Activated T-cell treated with anti-CD3 and anti-CD28 coated beads, Interleukin-2, amount 50 U/mL, for 72 hours (primary cell): ENCODE data around the gene CENPO. TPM values are rescaled to one million over a fixed set of nuclear protein-coding genes. Genes with fewer than 3 reads are reported as not detected.

Source experiments
- ATAC-seq, 2 donors: fragments of 150-1000 bp; cut with Tn5 transposase; replicated peaks in 1 of 2; 2 replicates each; pipeline ENCODE4 v1.10.0; 2021; ENCODE audit warnings: moderate library complexity in 2 of 2, mild to moderate bottlenecking in 1 of 2
- DNase-seq, 2 donors: peaks; one replicate each; pipeline ENCODE4 v3.0.0; 2021 to 2022; ENCODE audit warnings: mixed read lengths in 1 of 2
- H3K27ac Mint-ChIP-seq: one replicate; pipeline ENCODE4 v1.8.0; 2022; ENCODE audit warnings: mild to moderate bottlenecking, moderate library complexity, mixed read lengths
- H3K27me3 Mint-ChIP-seq: one replicate; pipeline ENCODE4 v1.8.0; 2022; ENCODE audit warnings: low read depth, mixed read lengths
- H3K36me3 Mint-ChIP-seq, 2 donors: one replicate each; pipeline ENCODE4 v1.8.0; 2022; ENCODE audit warnings: mixed read lengths in 2 of 2, mild to moderate bottlenecking in 1 of 2; ENCODE audit not compliant: insufficient read depth in 2 of 2
- H3K4me1 Mint-ChIP-seq: one replicate; pipeline ENCODE4 v1.8.0; 2022; ENCODE audit warnings: low read depth, mixed read lengths
- H3K4me3 Mint-ChIP-seq, 2 donors: one replicate each; pipeline ENCODE4 v1.8.0; 2022; ENCODE audit warnings: mild to moderate bottlenecking in 2 of 2, mixed read lengths in 2 of 2, moderate library complexity in 2 of 2
- H3K9me3 Mint-ChIP-seq, 2 donors: one replicate each; pipeline ENCODE4 v1.8.0; 2022; ENCODE audit warnings: mixed read lengths in 2 of 2
- total RNA-seq, 2 donors: library from RNA; stranded (reverse); gene quantifications; one replicate each; pipeline ENCODE4 v1.2.3, GENCODE V29; 2022

The CENPO gene
- total RNA-seq, 2 donors from 2014 or later, result 38.6 to 44.1 TPM

DNA sequence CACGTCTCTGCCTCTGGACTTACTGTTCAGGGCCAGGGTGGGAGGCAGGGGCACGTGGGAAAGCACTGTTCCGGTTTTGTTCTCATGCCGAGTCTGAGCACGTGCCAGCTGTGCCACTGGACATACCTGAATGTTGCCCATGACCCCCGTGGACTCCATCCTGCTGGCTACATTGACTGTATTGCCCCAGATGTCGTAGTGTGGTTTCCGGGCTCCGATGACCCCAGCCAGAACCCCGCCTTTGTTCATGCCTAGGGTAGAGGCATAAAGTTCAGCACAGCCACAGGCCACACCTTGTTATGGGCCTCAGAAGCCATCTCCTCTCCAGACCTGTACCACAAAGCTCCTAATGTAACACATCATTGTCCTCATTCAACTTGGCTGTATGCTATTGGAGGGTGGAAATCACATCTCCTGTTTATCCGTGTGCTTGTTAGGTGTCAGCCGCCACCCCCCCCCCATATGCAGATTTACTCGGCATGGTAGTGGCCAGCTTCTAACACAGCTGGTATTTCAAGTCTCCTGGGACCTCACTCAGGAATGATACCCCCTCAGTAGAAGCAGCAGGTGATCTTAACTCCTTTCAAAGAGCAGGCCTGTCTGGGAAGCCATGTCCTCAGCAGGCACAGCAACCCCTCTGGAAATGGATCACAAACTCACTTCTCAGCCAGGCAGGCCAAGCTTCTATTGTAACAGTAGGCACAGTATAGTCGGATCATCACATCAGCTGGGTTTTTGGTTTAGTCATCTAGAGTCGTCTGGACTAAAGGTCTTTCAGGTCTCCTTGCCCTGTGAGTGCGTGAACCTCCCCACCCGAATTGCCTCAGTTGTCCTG lies 27.6 kb downstream of the CENPO start:
- H3K4me3 Mint-ChIP-seq, result no peak overlapping the region
- DNase-seq, result no peak
- H3K9me3 Mint-ChIP-seq, result no peaks in the 10 kb centered on the region
- H3K27me3 Mint-ChIP-seq, result no peaks in the 10 kb centered on the region
- H3K27ac Mint-ChIP-seq, result no peak overlapping the region
- peaks cover 6 to 32% of the 10 kb centered on the region in 2 donors for H3K36me3 Mint-ChIP-seq
- peaks cover 5% of the 10 kb centered on the region for H3K4me1 Mint-ChIP-seq
- ATAC-seq, result no peak

DNA sequence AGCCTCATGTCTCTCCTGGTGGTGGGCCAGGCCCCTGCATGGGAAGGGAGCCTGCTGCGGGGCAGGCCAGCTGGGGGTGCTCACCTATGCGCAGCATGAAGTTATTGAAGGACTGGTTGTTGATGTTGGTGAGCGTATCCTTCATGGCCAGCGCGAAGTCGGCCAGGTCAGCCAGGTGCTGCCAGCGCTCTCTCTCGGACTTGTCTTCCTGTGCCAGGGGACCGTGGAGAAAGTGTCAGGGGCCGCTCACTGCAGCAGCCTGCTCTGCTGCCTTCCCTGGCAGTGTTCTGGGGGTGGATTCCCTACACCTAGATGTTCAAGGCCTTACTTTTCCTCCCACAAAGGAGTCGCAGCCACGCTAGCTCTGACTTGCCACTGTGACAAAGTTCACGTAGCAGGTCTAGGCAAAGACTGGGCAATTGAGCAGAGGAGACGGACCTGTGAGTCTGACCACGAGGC lies 28.2 kb downstream of the CENPO start:
- H3K27me3 Mint-ChIP-seq, result no peaks in the 10 kb centered on the region
- no peaks in the 10 kb centered on the region for H3K9me3 Mint-ChIP-seq
- DNase-seq (no peak), ATAC-seq (no peak)
- H3K4me1 Mint-ChIP-seq, result peaks cover 12% of the 10 kb centered on the region
- H3K36me3 Mint-ChIP-seq, result peaks cover 6 to 30% of the 10 kb centered on the region in 2 donors
- no peak overlapping the region for H3K27ac Mint-ChIP-seq
- no peak overlapping the region for H3K4me3 Mint-ChIP-seq

DNA sequence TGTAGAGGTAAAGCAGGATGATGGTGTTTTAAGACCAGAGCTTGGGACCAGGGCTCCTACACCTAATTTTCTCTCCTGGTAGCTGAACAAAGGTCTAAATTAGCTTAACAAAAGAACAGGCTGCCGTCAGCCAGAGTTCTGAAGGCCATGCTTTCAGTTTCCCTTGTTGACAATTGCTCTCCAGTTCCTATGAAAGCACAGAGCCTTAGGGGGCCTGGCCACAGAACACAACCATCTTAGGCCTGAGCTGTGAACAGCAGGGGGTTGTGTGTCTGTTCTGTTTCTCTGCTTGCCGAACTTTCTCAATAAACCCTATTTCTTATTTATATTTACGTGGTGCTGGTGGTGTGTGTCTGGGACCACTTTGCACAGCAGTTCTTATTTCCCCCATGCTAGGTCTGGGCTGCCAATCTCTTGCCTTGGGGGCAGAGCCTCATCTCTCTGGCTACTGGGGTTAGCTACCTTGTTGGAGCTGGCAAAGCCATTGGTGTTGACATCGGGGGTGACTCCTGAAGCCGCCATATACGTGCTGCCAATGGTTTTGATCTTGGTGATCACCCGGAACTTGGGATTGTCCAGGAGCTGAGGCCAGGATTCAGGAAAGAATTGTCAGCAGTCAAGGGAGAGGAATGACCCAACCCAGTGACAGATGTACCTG lies 29.0 kb downstream of the CENPO start:
- peak overlapping the region; percentile 40 for H3K27ac Mint-ChIP-seq
- no peaks in the 10 kb centered on the region for H3K27me3 Mint-ChIP-seq
- peaks cover 6 to 24% of the 10 kb centered on the region in 2 donors for H3K36me3 Mint-ChIP-seq
- no peak overlapping the region for H3K4me3 Mint-ChIP-seq
- no peaks in the 10 kb centered on the region for H3K9me3 Mint-ChIP-seq
- ATAC-seq (no peak), DNase-seq (no peak)
- H3K4me1 Mint-ChIP-seq, result peaks cover 19% of the 10 kb centered on the region

DNA sequence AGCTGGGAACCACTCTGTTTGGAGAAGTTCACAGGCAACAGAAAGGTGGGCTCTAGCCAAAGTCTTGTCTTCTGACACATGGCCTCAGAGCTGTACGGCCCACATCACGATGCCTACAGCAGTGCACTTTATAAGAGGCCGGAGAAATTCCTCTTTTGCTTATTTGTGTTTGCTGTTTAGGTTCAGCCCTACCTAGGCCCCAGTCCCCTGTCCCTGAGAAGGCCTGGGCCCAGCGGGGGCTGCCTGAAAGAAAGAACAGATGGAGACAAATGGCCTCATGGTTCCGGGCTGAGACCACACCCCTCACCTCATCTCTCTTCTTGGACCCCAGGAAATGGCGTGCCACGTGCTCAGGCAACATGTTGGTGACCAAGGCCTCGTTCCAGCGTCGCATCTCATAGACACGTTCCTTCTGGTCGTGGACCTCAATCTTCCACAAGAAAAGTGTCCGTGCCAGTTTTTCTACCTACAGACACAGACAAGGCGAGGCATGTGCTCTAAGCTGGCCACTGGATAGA lies 30.9 kb downstream of the CENPO start:
- Mint-ChIP-seq H3K36me3 (peaks cover 6 to 20% of the 10 kb centered on the region in 2 donors), H3K27ac (peak overlapping the region; percentile 33)

DNA sequence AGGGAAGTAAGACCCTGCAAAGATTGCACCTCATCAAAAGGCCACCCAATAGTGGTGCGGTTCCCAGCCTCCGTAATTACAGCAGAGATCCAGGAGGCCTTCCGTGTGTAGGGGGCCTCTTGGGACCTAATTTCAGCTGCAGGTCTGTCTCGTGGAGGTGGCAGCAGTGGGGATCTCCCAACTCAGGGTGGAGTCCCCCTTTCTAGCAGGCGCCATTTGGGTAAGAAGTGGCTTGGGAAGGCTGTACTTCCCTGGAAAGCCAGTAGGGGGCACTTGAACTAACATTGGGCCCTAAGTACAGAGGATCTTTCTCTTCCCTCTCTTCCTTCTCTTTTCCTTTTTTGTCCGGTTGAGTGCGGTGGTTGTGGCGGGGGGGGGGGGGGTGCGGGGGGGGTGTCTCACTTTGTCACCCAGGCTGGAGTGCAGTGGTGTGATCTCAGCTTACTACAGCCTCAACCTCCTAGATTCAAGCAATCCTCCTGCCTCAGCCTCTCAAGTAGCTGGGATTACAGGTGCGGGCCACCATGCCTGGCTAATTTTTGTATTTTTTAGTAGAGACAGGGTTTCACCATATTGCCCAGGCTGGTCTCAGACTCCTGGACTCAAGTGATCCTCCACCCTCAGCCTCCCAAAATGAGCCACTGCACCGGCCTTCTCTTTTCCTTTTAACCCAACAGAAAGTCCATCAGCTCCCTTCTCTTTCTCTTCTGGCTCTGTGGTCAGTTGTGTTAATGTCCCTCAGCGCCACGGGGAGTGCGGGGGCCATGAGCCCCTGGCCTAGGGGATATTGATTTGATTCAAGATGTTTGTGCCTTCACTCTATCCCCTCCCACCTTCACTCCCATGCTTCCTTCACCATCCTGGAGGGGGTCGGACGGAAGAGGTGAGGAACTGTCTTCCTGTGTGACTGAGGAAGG lies 32.0 kb downstream of the CENPO start:
- no peak overlapping the region for H3K4me3 Mint-ChIP-seq
- H3K36me3 Mint-ChIP-seq, result peaks cover 6 to 16% of the 10 kb centered on the region in 2 donors
- H3K27me3 Mint-ChIP-seq, result no peaks in the 10 kb centered on the region
- peaks cover 22% of the 10 kb centered on the region for H3K4me1 Mint-ChIP-seq
- H3K9me3 Mint-ChIP-seq, result no peaks in the 10 kb centered on the region
- peak overlapping the region; percentile 3 for H3K27ac Mint-ChIP-seq
- DNase-seq (peak; percentile 12 to 24), ATAC-seq (no peak)

More for the DNA sequence above, 30.9 kb downstream of the CENPO start:
- Mint-ChIP-seq H3K27me3 (no peaks in the 10 kb centered on the region), H3K4me1 (peaks cover 22% of the 10 kb centered on the region), H3K9me3 (no peaks in the 10 kb centered on the region), H3K4me3 (no peak overlapping the region)
- ATAC-seq (no peak), DNase-seq (no peak)

DNA sequence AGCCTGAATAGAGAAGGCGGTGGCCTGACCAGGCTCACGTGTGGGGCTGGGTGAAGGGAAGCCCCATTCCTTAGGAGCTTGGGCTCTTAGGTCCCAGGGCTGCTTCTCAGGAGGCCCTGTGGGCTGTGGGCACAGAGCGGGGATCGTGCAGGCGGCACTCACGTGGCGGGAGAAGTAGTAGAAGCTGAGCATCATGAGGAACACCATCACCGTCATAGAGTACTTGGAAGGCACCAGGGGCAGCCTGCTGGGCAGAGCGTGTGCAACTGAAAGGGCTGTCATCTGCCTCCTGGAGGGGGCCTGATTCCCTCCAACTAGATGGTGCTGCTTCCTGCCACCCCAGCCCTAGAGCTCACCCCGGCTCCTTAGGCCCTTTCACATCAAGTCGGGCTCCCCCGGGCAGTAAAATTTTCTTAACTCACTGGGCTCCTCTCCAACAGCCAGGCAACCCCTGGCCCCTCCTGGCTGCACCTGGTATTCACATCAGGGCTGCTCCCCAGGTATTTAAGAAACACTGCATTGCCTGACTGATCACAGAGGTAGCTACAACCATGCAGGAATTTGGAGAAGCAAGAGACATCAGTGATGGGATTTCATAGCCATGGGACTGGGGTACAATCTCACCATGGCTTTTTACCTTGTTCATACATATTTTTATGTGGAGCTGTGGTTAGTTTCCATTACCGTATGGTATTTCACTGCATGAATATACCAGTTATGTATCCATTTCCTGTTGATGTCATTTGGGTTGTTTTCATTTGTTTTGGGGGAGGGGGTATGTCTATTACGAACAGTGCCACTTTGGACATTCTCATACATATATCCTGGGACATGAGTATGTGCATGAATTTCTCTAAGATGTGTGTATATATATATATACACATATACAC lies 32.9 kb downstream of the CENPO start:
- Mint-ChIP-seq H3K27me3 (no peaks in the 10 kb centered on the region), H3K4me3 (peak overlapping the region in 1 of 2 donors; percentile 7), H3K27ac (peak overlapping the region; percentile 54), H3K4me1 (peaks cover 22% of the 10 kb centered on the region), H3K9me3 (no peaks in the 10 kb centered on the region), H3K36me3 (peaks cover 3 to 16% of the 10 kb centered on the region in 2 donors)
- DNase-seq, result no peak
- peak; percentile 45 to 62 for ATAC-seq

DNA sequence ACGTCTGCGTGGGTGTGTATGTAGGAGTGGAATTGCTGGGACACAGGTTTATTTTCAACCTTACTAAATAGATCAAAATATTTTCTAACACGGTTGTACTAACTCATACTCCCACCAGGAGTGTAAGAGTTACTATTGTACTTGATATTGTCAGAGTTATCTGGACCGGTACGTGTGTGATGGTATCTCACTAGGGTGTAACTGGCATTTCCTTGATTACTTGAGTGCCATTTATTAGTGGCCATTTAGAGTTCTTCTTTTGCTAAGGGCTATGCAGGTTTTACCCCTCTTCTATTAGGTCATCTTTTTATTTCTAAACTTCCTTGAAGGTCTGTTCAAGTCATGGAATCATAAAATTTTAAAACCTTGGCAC lies 33.5 kb downstream of the CENPO start:
- Mint-ChIP-seq H3K9me3 (no peaks in the 10 kb centered on the region), H3K36me3 (peaks cover 3 to 13% of the 10 kb centered on the region in 2 donors), H3K4me1 (peaks cover 22% of the 10 kb centered on the region), H3K27me3 (no peaks in the 10 kb centered on the region), H3K27ac (no peak overlapping the region), H3K4me3 (no peak overlapping the region)
- ATAC-seq (peak in 1 of 2 donors; percentile 5), DNase-seq (no peak)

DNA sequence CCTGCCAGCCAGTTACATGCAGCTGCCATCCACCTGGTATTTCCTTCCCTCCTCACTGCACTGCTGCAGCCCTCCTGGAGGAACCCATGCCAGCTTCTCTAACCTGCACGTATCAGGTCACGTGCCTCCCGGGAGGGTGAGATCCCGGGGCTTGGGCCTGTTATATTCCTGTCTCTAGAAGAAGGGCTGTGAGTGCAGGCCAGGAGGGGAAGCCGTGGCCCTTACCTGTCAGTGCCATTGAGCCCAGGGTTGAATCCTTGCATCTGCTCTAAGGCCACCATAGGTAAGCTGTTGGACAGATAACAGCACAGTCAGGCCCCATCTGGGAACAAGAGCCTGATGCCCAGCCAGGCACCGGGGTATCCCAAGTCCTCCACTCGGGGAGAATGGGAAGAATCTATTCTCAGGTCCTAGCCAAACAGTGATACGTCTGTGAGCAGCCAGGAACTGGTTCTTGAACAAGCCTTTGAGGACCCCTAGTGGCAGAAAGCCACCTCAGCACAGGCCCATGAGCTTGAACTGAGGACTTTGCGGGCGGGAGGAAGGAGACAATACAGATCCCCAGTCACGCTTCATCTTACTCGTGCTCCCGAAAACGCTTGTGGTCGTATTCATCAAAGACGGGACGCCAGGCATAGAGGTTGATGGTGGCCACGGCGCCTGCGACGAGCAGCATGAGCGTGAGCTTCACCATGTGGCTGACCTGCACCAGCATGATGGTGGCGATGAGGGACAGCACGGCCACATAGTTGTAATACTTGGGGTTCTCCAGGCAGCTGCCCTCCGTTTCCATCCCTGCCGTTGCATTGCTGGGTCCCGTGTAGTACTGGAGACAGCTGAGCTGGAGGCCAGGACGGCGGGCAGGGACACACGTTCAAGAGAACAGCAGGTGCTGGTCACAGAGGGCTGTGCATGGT lies 34.4 kb downstream of the CENPO start:
- peak; percentile 81 to 84 for ATAC-seq
- Mint-ChIP-seq H3K27ac (peak overlapping the region; percentile 9), H3K9me3 (no peaks in the 10 kb centered on the region), H3K36me3 (peaks cover 3 to 13% of the 10 kb centered on the region in 2 donors), H3K4me1 (peaks cover 22% of the 10 kb centered on the region), H3K4me3 (no peak overlapping the region), H3K27me3 (no peaks in the 10 kb centered on the region)
- DNase-seq, result peak; percentile 75 to 77

DNA sequence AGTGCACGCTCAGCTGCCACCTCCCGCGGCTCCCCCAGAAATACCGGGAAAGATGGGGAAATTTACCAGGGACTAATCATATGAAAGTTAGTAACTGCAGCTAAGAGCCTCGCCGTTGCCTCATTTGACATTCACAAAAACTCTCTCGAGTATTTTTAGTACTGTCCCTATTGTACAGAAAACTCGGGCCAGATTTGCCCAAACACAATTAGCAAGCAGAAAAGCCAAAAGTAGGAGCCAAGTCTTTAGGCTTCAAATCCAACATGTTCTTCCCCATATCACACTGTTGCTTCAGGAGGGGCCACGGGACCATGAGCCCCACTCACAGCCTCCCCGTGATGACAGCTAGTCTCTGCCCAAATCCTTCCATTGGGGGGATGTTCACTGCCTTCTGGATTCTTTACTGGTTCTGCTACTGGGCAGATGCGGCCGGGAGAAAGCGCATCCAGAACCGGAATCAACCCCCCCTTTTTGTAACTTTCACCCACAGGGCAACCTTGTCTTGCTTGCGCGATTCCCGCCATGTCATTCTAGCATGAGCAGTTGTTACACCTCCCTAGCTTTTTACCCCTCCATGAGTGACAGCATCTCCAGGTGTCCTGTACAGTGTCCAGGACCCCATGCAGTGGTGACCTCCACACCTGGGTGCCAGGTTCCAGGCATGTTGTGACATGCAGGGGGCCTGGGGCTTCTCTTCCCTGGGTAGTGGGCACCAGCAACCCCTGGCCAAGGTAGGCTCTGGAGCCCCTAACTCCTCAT lies 35.2 kb downstream of the CENPO start:
- DNase-seq (no peak), ATAC-seq (peak in 1 of 2 donors; percentile 1)
- no peaks in the 10 kb centered on the region for H3K9me3 Mint-ChIP-seq
- H3K36me3 Mint-ChIP-seq, result peaks cover 3 to 12% of the 10 kb centered on the region in 2 donors
- H3K4me1 Mint-ChIP-seq, result peaks cover 22% of the 10 kb centered on the region
- no peak overlapping the region for H3K4me3 Mint-ChIP-seq
- H3K27ac Mint-ChIP-seq, result no peak overlapping the region
- no peaks in the 10 kb centered on the region for H3K27me3 Mint-ChIP-seq

DNA sequence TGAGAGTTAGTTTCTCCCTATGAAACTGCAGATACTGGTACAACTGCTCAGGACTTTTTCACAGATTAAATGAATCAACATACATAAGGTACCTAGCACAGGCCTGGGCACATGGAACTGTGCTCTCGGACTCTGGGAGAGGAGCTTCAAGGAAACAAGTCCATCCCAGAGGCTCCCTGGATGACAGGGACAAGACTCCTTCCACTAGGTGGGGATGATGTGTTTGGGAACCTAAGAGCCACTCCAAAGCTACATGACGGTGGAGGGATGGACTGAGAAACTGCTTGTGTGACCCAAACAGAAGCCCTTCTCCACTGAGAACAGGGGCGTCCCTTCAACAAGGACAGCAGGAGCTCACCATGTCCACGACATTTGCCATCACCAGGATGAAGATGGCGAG lies 37.1 kb downstream of the CENPO start:
- no peak for DNase-seq

DNA sequence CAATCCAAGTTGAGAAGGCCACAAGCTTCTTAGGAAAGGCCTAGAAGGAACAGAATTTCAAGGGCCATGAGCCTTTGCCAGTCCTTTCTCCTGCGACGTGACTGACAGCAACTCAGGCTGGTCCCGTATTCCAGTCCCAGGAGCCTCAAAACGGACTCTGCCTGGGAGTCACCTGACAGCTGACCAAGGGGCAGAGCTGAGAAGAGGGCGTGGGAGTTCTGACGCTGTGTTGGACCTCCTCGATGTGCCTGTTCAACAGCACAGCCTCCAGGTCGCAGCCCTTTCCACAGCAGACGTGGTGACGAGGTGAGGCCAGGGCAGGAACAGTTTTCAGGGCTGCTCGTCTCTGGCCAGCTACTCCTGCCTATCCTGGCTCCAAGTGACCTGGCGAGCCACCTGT lies 37.6 kb downstream of the CENPO start:
- Mint-ChIP-seq H3K27me3 (no peaks in the 10 kb centered on the region), H3K27ac (no peak overlapping the region), H3K9me3 (no peaks in the 10 kb centered on the region), H3K4me3 (no peak overlapping the region), H3K36me3 (peaks cover 0 to 10% of the 10 kb centered on the region in 2 donors), H3K4me1 (peaks cover 17% of the 10 kb centered on the region)
- no peak for ATAC-seq
- DNase-seq, result no peak

More for the DNA sequence above, 37.1 kb downstream of the CENPO start:
- H3K27ac Mint-ChIP-seq, result no peak overlapping the region
- H3K4me3 Mint-ChIP-seq, result no peak overlapping the region
- peaks cover 21% of the 10 kb centered on the region for H3K4me1 Mint-ChIP-seq
- no peaks in the 10 kb centered on the region for H3K27me3 Mint-ChIP-seq
- no peaks in the 10 kb centered on the region for H3K9me3 Mint-ChIP-seq
- peaks cover 0 to 13% of the 10 kb centered on the region in 2 donors for H3K36me3 Mint-ChIP-seq
- ATAC-seq, result no peak
